GM12878 (cell line): ENCODE measurements around the gene IL22. TPM values are rescaled to one million over a fixed set of nuclear protein-coding genes. Genes with fewer than 3 reads are reported as not detected.

ENCODE experiments used
- ATAC-seq: fragments of 200-7000 bp; cut with Tn5 transposase; 3 replicates; pipeline ENCODE4 v1.9.1; 2020; ENCODE audit warnings: mild to moderate bottlenecking, moderate library complexity
- BruUV-seq: library from RNA; stranded (reverse); fragments of 400-500 nt; replicated peaks from 2 replicates; lab custom pipeline; 2021; lab: Mats Ljungman, UMichigan
- CTCF ChIA-PET: fragments of 300-600 bp; sonication (Branson Sonifier 250); formaldehyde crosslinking; extraction: SDS; loops from one replicate; lab custom pipeline; 2021; ENCODE audit warnings: inconsistent platforms; lab: Yijun Ruan, JAX
- POLR2A ChIA-PET: fragments of 350-600 bp; formaldehyde crosslinking; extraction: SDS; loops from one replicate; lab custom pipeline; 2021; ENCODE audit warnings: inconsistent platforms; lab: Charles Lee
- RAD21 ChIA-PET: fragments of 300-600 bp; sonication (Branson Sonifier 250); formaldehyde crosslinking; loops from one replicate; lab custom pipeline; 2023; ENCODE audit warnings: antibody characterized with exemption; ENCODE audit not compliant: unreplicated experiment; lab: Charles Lee
- SMC1A ChIA-PET: fragments of 300-600 bp; sonication (Branson Sonifier 250); formaldehyde crosslinking; loops from one replicate; lab custom pipeline; 2023; ENCODE audit not compliant: unreplicated experiment, uncharacterized antibody; lab: Charles Lee
- DNase-seq: peaks from one replicate; pipeline ENCODE4 v3.0.0-alpha.2; 2011; ENCODE audit warnings: low read depth, low spot score
- FAIRE-seq: peaks from 3 replicates; lab custom pipeline; 2011; peaks lifted over from hg19 to GRCh38; lab: Jason Lieb, UNC
- H2AFZ ChIP-seq: 2 replicates; pipeline ENCODE4 v1.6.0; 2011; ENCODE audit warnings: low read depth, low read length, control low read depth; ENCODE audit not compliant: control insufficient read depth
- H3K27ac ChIP-seq: 2 replicates; pipeline ENCODE4 v1.5.1; 2011; ENCODE audit warnings: control low read depth; ENCODE audit not compliant: control insufficient read depth, insufficient read depth
- H3K27me3 ChIP-seq, 2 experiments: replicated peaks in 1 of 2; 2 replicates each; pipeline versions ENCODE4 v1.6.0 to v1.6.1; 2011; ENCODE audit warnings: low read length in 1 of 2; ENCODE audit not compliant: control insufficient read depth in 2 of 2, insufficient read depth in 2 of 2
- H3K36me3 ChIP-seq, 2 experiments: 2 replicates each; pipeline ENCODE4 v1.5.1; 2011; ENCODE audit warnings: low read length in 1 of 2; ENCODE audit not compliant: control insufficient read depth in 2 of 2, insufficient read depth in 2 of 2
- H3K4me1 ChIP-seq: 2 replicates; pipeline ENCODE4 v1.6.1; 2011; ENCODE audit warnings: mild to moderate bottlenecking, low read length, moderate library complexity, mixed read lengths; ENCODE audit not compliant: control insufficient read depth, insufficient read depth
- H3K4me2 ChIP-seq: 2 replicates; pipeline ENCODE4 v1.6.0; 2011; ENCODE audit warnings: control low read depth; ENCODE audit not compliant: control insufficient read depth, insufficient read depth
- H3K4me3 ChIP-seq: fragments of 200-600 bp; sonication (generic); 2 replicates; pipeline ENCODE4 v1.5.1; 2016
- H3K79me2 ChIP-seq: 2 replicates; pipeline ENCODE4 v1.6.0; 2011; ENCODE audit warnings: low read length; ENCODE audit not compliant: control insufficient read depth, insufficient read depth
- H3K9ac ChIP-seq: 2 replicates; pipeline ENCODE4 v1.8.0; 2011; ENCODE audit warnings: low read length, control low read depth, mixed read lengths; ENCODE audit not compliant: control insufficient read depth, insufficient read depth
- H3K9me3 ChIP-seq: replicated peaks from 3 replicates; pipeline ENCODE4 v1.5.1; 2011; ENCODE audit warnings: mild to moderate bottlenecking, low read length; ENCODE audit not compliant: control insufficient read depth, insufficient read depth
- H4K20me1 ChIP-seq: 2 replicates; pipeline ENCODE4 v1.6.0; 2011; ENCODE audit not compliant: control insufficient read depth, insufficient read depth
- BACH1 ChIP-seq: fragments of 450-650 bp; IDR thresholded peaks from 2 replicates; pipeline ENCODE4 v1.6.1; 2017; ENCODE audit warnings: mild to moderate bottlenecking, borderline replicate concordance
- BCL11A ChIP-seq: IDR thresholded peaks from 2 replicates; pipeline ENCODE4 v1.6.1; 2011; ENCODE audit warnings: low read depth, low read length
- CBFB ChIP-seq: IDR thresholded peaks from 2 replicates; pipeline ENCODE4 v1.6.1; 2016; ENCODE audit warnings: antibody characterized with exemption, low read depth
- CHD2 ChIP-seq: IDR thresholded peaks from 2 replicates; pipeline ENCODE4 v1.6.1; 2011; ENCODE audit warnings: low read depth, low read length, improper control_type of control experiment, borderline replicate concordance
- MEF2B ChIP-seq: fragments of 450-650 bp; IDR thresholded peaks from 2 replicates; pipeline ENCODE4 v1.6.1; 2018; ENCODE audit warnings: mild to moderate bottlenecking, moderate library complexity; ENCODE audit not compliant: partially characterized antibody, poor library complexity, severe bottlenecking
- MLLT1 ChIP-seq: fragments of 450-650 bp; IDR thresholded peaks from 2 replicates; pipeline ENCODE4 v1.6.1; 2016; ENCODE audit warnings: mild to moderate bottlenecking
- MXI1 ChIP-seq: fragments of 150-350 bp; IDR thresholded peaks from 2 replicates; pipeline ENCODE4 v1.6.1; 2011; ENCODE audit warnings: low read depth, mild to moderate bottlenecking, inconsistent platforms, low read length, improper control_type of control experiment
- MYC ChIP-seq: IDR thresholded peaks from 2 replicates; pipeline ENCODE4 v1.6.1; 2011; ENCODE audit warnings: mild to moderate bottlenecking, low read length, moderate library complexity, inconsistent platforms; ENCODE audit not compliant: insufficient read depth, insufficient replicate concordance, insufficient read length, severe bottlenecking
- RFX5 ChIP-seq: IDR thresholded peaks from 2 replicates; pipeline ENCODE4 v1.6.1; 2011; ENCODE audit warnings: low read depth, low read length, improper control_type of control experiment
- ZNF24 ChIP-seq: fragments of 450-650 bp; IDR thresholded peaks from 2 replicates; pipeline ENCODE4 v1.6.1; 2017; ENCODE audit warnings: antibody characterized with exemption, mild to moderate bottlenecking
- ZNF592 ChIP-seq: fragments of 450-650 bp; IDR thresholded peaks from 2 replicates; pipeline ENCODE4 v1.6.1; 2017; ENCODE audit warnings: mild to moderate bottlenecking, moderate library complexity
- WGBS: methylation state at CpG from one replicate; pipeline ENCODE4 v1.1.6; 2016; ENCODE audit warnings: low lambda C conversion rate; ENCODE audit not compliant: insufficient replicate concordance, insufficient coverage; ENCODE audit errors: missing lambda C conversion rate; 5-methylcytosine and 5-hydroxymethylcytosine counted together
- in situ Hi-C: fragments of 300-500 bp; cut with MboI; formaldehyde crosslinking; loops from 9 replicates; pipeline ENCODE4 v1.14.3; 2018; ENCODE audit warnings: mixed read lengths
- intact Hi-C: fragments of 100-400 bp; cut with micrococcal nuclease; formaldehyde crosslinking; loops from one replicate; pipeline ENCODE4 v1.14.2; 2022; ENCODE audit not compliant: unreplicated experiment
- polyA plus RNA-seq, 11 experiments: library from polyadenylated mRNA; depleted of rRNA in 4 of 11; unstranded in 6 of 11; stranded (reverse) in 5 of 11; fragments of >200 nt; fragmentation: Nextera tagmentation in 4 of 11; fragmentation: Illumina TruSeq in 1 of 11; extraction: Ambion mirVana in 4 of 11; extraction: Trizol in 1 of 11; gene quantifications; 1 replicate in 1 of 11; 2 replicates in 10 of 11; pipeline versions ENCODE4 v1.2.1 to v1.2.3, GENCODE V29; 2011 to 2016; ENCODE audit warnings: inconsistent platforms in 2 of 11, missing spikeins in 2 of 11, low read depth in 1 of 11
- total RNA-seq, 4 experiments: library from RNA; depleted of rRNA in 3 of 4; stranded (reverse); fragments of >200 nt in 3 of 4; fragmentation: Illumina TruSeq in 1 of 4; extraction: Trizol in 1 of 4; gene quantifications; 2 replicates each; pipeline versions ENCODE4 v1.2.1 to v1.2.3, GENCODE V29; 2013 to 2021
- TF ChIP-seq, protein P1 (sequence below): fragments of 450-650 bp; IDR thresholded peaks from 2 replicates; pipeline ENCODE4 v1.6.1; 2014; ENCODE audit warnings: mild to moderate bottlenecking

IL22 gene
- total and polyA plus RNA-seq, 10 of the 15 experiments (the other 5 are each of a cell fraction or from before 2014, with no cell fraction given) = not detected

DNA sequence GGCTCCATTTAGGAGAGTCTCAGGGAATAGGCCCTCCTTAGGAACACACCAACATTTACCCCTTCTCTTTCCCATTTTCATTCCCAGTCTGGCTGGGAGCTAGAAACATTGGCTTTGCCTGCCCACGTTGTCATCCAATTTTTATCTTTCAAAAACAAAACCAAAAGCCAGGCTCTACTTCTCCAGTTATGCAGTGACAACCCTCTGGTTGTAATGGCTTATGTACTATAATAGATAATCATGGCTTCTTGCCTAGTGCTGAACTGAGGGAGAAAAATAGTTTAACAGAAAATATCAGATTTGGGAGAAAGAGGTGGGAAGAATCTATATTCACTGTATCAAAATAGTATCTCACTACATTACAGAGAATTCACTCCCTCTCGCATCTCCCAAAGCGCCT, 32.1 kb upstream of the IL22 start:
- Histone ChIP-seq H3K4me2 (no peak overlapping the region), H3K9ac (no peak overlapping the region), H4K20me1 (no peaks in the 10 kb centered on the region), H3K27ac (no peak overlapping the region), H2AFZ (no peak overlapping the region), H3K4me1 (peaks cover under 1% of the 10 kb centered on the region), H3K9me3 (no peaks in the 10 kb centered on the region; the same call in 2 of the 3 replicates), H3K27me3 (no peaks in the 10 kb centered on the region), H3K79me2 (no peaks in the 10 kb centered on the region)
- intact Hi-C loops (no loop called here), in situ Hi-C loops (no loop called here)
- RAD21 ChIA-PET = no interaction called here
- CTCF ChIA-PET = interaction anchor here (1.2 to 1.6 kb wide), 2 partner anchors 9 to 62 kb away, joined by 4 to 5 read pairs; no protein-coding TSS in a partner anchor
- FAIRE-seq = no peak
- 68% methylated on average over 3 of the region's 3 CpGs for WGBS
- SMC1A ChIA-PET = interaction anchor here (0.9 to 2.4 kb wide), 6 partner anchors 9 to 49 kb away, joined by 3 to 7 read pairs (median 3); no protein-coding TSS in a partner anchor
- no peak for ATAC-seq
- TF ChIP-seq RFX5 (no peak), MLLT1 (no peak), MEF2B (no peak), ZNF592 (no peak), BACH1 (no peak), MXI1 (no peak), CHD2 (no peak), BCL11A (no peak), ZNF24 (no peak), CBFB (no peak), MYC (no peak)
- TF ChIP-seq, protein P1, sequence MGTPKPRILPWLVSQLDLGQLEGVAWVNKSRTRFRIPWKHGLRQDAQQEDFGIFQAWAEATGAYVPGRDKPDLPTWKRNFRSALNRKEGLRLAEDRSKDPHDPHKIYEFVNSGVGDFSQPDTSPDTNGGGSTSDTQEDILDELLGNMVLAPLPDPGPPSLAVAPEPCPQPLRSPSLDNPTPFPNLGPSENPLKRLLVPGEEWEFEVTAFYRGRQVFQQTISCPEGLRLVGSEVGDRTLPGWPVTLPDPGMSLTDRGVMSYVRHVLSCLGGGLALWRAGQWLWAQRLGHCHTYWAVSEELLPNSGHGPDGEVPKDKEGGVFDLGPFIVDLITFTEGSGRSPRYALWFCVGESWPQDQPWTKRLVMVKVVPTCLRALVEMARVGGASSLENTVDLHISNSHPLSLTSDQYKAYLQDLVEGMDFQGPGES = no peak
- TF ChIP-seq, all 136 proteins: peak for 0
- no TSS peak for BruUV-seq
- no peak for DNase-seq
- H3K36me3 ChIP-seq = no peaks in the 10 kb centered on the region
- H3K4me3 ChIP-seq = no peak overlapping the region
- POLR2A ChIA-PET = no interaction called here
